ENCODE measurements around the gene CDH18. TPM values are rescaled to one million over a fixed set of nuclear protein-coding genes. Genes with fewer than 3 reads are reported as not detected.

CDH18 gene
- total RNA-seq, 4 donors from 2014 or later: not detected

- TF ChIP-seq POLR2AphosphoS5 (IDR thresholded peaks at IDR 0.05): no peak
- no peak for TF ChIP-seq POLR2A (IDR thresholded peaks at IDR 0.05)
- no peak for TF ChIP-seq EP300 (IDR thresholded peaks at IDR 0.05)
- TF ChIP-seq CTCF (IDR thresholded peaks at IDR 0.05): no peak
- no peaks in the 10 kb centered on the region for H3K36me3 ChIP-seq
- 57 to 58% methylated on average over 4 of the region's 4 CpGs for WGBS, 2 donors (ENCODE audit: low coverage in 1 of 2)
- no peaks in the 10 kb centered on the region for H3K4me1 ChIP-seq
- H3K27ac ChIP-seq: no peak overlapping the region
- no peaks in the 10 kb centered on the region for H3K9me3 ChIP-seq
- no peak overlapping the region for H3K4me3 ChIP-seq
- no peak for ATAC-seq
- H3K27me3 ChIP-seq: no peaks in the 10 kb centered on the region
Measured at GRCh38 chr5:19975795-19976194, 12.2 kb downstream of the CDH18 start.

GRCh38 chr5:19960451-19960850 is 27.5 kb downstream of the CDH18 start:
- WGBS, 2 donors (ENCODE audit: low coverage in 1 of 2): 69 to 73% methylated on average over 10 to 11 of the region's 11 CpGs
- no peaks in the 10 kb centered on the region for H3K9me3 ChIP-seq
- no peak for ATAC-seq
- TF ChIP-seq POLR2AphosphoS5 (IDR thresholded peaks at IDR 0.05) (no peak), POLR2A (IDR thresholded peaks at IDR 0.05) (no peak), EP300 (IDR thresholded peaks at IDR 0.05) (no peak), CTCF (IDR thresholded peaks at IDR 0.05) (no peak)
- H3K27ac ChIP-seq: no peak overlapping the region
- no peaks in the 10 kb centered on the region for H3K27me3 ChIP-seq
- no peaks in the 10 kb centered on the region for H3K36me3 ChIP-seq
- no peaks in the 10 kb centered on the region for H3K4me1 ChIP-seq
- no peak overlapping the region for H3K4me3 ChIP-seq

GRCh38 chr5:19959830-19960384 is 28.1 kb downstream of the CDH18 start:
- Histone ChIP-seq H3K4me1 (no peaks in the 10 kb centered on the region), H3K9me3 (no peaks in the 10 kb centered on the region), H3K4me3 (no peak overlapping the region), H3K27me3 (no peaks in the 10 kb centered on the region), H3K36me3 (no peaks in the 10 kb centered on the region), H3K27ac (no peak overlapping the region)
- ATAC-seq: no peak
- no peak for TF ChIP-seq POLR2AphosphoS5 (IDR thresholded peaks at IDR 0.05)
- TF ChIP-seq EP300 (IDR thresholded peaks at IDR 0.05): no peak
- no peak for TF ChIP-seq POLR2A (IDR thresholded peaks at IDR 0.05)
- no peak for TF ChIP-seq CTCF (IDR thresholded peaks at IDR 0.05)
- whole genome bisulfite sequencing, 2 donors (ENCODE audit: low coverage in 1 of 2): 59 to 67% methylated on average over 2 of the region's 2 CpGs

GRCh38 chr5:19950897-19951296 is 37.1 kb downstream of the CDH18 start:
- Histone ChIP-seq H3K36me3 (no peaks in the 10 kb centered on the region), H3K9me3 (no peaks in the 10 kb centered on the region), H3K4me1 (no peaks in the 10 kb centered on the region), H3K4me3 (no peak overlapping the region), H3K27me3 (no peaks in the 10 kb centered on the region), H3K27ac (no peak overlapping the region)
- no peak for ATAC-seq
- TF ChIP-seq CTCF (IDR thresholded peaks at IDR 0.05) (no peak), EP300 (IDR thresholded peaks at IDR 0.05) (no peak), POLR2AphosphoS5 (IDR thresholded peaks at IDR 0.05) (no peak), POLR2A (IDR thresholded peaks at IDR 0.05) (no peak)

- 71% methylated on average over 1 of the region's 1 CpG; no CpG with 5 or more reads in 1 of the 2 donors for WGBS, 2 donors (ENCODE audit: low coverage in 1 of 2)
- Histone ChIP-seq H3K4me3 (no peak overlapping the region), H3K36me3 (no peaks in the 10 kb centered on the region), H3K27me3 (no peaks in the 10 kb centered on the region), H3K4me1 (no peaks in the 10 kb centered on the region), H3K9me3 (no peaks in the 10 kb centered on the region), H3K27ac (no peak overlapping the region)
- no peak for TF ChIP-seq CTCF (IDR thresholded peaks at IDR 0.05)
- no peak for TF ChIP-seq POLR2A (IDR thresholded peaks at IDR 0.05)
- no peak for TF ChIP-seq POLR2AphosphoS5 (IDR thresholded peaks at IDR 0.05)
- no peak for TF ChIP-seq EP300 (IDR thresholded peaks at IDR 0.05)
- ATAC-seq: no peak
Measured at GRCh38 chr5:19940192-19940591, 47.8 kb downstream of the CDH18 start.
